Endodermal cell (in vitro differentiated cells): Measurements from ENCODE around the gene STXBP6. TPM values are rescaled to one million over a fixed set of nuclear protein-coding genes. Genes with fewer than 3 reads are reported as not detected.

Experiments
- DNase-seq: peaks from one replicate; pipeline ENCODE4 v3.0.0-alpha.2; 2017
- H3K27ac ChIP-seq: 2 replicates; pipeline ENCODE4 v1.5.1; 2013; ENCODE audit warnings: mild to moderate bottlenecking, low read depth, low read length, moderate library complexity
- H3K27me3 ChIP-seq: 2 replicates; pipeline ENCODE4 v1.6.1; 2013; ENCODE audit warnings: mild to moderate bottlenecking, low read length, moderate library complexity; ENCODE audit not compliant: insufficient read depth, control insufficient read depth, poor library complexity, severe bottlenecking
- H3K36me3 ChIP-seq: 2 replicates; pipeline ENCODE4 v1.7.0; 2013; ENCODE audit warnings: mild to moderate bottlenecking, low read length, moderate library complexity; ENCODE audit not compliant: control insufficient read depth, insufficient read depth
- H3K4me1 ChIP-seq: one replicate; pipeline ENCODE4 v1.7.0; 2013; ENCODE audit warnings: low read length; ENCODE audit not compliant: control insufficient read depth, insufficient read depth
- H3K4me3 ChIP-seq: 2 replicates; pipeline ENCODE4 v1.5.1; 2013; ENCODE audit warnings: mild to moderate bottlenecking, low read length, moderate library complexity
- H3K9ac ChIP-seq: 2 replicates; pipeline ENCODE4 v1.6.1; 2013; ENCODE audit warnings: mild to moderate bottlenecking, low read length, moderate library complexity; ENCODE audit not compliant: poor library complexity, severe bottlenecking; ENCODE audit errors: extremely low read depth
- H3K9me3 ChIP-seq: 2 replicates; pipeline ENCODE4 v1.6.1; 2013; ENCODE audit warnings: mild to moderate bottlenecking, low read length, moderate library complexity; ENCODE audit not compliant: control insufficient read depth
- H3K27ac Mint-ChIP-seq: 2 replicates; pipeline ENCODE4 v1.8.0; 2020; ENCODE audit warnings: mixed read lengths
- H3K27me3 Mint-ChIP-seq: 2 replicates; pipeline ENCODE4 v1.8.0; 2021; ENCODE audit warnings: mild to moderate bottlenecking, mixed read lengths; ENCODE audit not compliant: insufficient read depth
- H3K36me3 Mint-ChIP-seq: 2 replicates; pipeline ENCODE4 v1.8.0; 2020; ENCODE audit warnings: low read depth, mixed read lengths
- H3K4me1 Mint-ChIP-seq: 2 replicates; pipeline ENCODE4 v1.8.0; 2020; ENCODE audit warnings: mixed read lengths
- H3K4me3 Mint-ChIP-seq: 2 replicates; pipeline ENCODE4 v1.8.0; 2020; ENCODE audit warnings: mild to moderate bottlenecking, moderate library complexity, mixed read lengths
- H3K9me3 Mint-ChIP-seq: 2 replicates; pipeline ENCODE4 v1.8.0; 2020; ENCODE audit warnings: mild to moderate bottlenecking, mixed read lengths
- WGBS, 2 experiments: methylation state at CpG; one replicate each; pipeline versions ENCODE4 v1.1.5 to v1.1.7; 2013; ENCODE audit warnings: missing lambda C conversion rate in 2 of 2, mixed read lengths in 1 of 2; ENCODE audit not compliant: insufficient coverage in 1 of 2, insufficient read length in 1 of 2; 5-methylcytosine and 5-hydroxymethylcytosine counted together
- total RNA-seq, 2 donors: library from RNA; stranded (reverse); fragmentation: NEBNext Ultra II Directional in 1 of 2; extraction: Animal tissue kit (Norgen Biotek cat#: 25700) in 1 of 2; gene quantifications; 2 replicates in 1 of 2; 3 replicates in 1 of 2; pipeline ENCODE4 v1.2.1, GENCODE V29; 2021
- TF ChIP-seq, protein P1 (sequence below): fragments of 200-600 bp; sonication (generic); conservative IDR thresholded peaks from 2 replicates; pipeline ENCODE4 v1.5.0; 2021; ENCODE audit warnings: antibody characterized with exemption, mild to moderate bottlenecking

The STXBP6 gene
- total RNA-seq, 2 donors from 2014 or later: 0.64 to 1.5 TPM

DNA sequence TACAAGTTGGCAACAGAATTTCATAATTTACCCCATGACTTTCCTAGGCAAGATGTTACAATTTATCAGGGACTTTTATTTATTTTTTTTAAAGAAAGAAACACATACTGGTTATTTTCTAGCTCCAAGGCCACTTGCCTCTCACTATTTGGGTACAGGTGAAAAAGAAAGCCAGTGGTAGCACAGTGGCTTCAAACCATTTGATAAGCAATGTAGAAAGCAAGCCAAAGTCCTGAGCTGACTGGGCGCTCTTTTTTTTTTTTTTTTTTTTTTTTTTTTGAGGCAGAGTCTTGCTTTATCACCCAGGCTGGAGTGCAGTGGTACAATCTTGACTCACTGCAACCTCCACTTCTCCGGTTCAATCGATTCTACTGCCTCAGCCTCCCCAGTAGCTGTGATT lies 73.3 kb downstream of the STXBP6 start:
- H3K27me3 ChIP-seq: no peaks in the 10 kb centered on the region
- no peaks in the 10 kb centered on the region for H3K9me3 Mint-ChIP-seq
- no peaks in the 10 kb centered on the region for H3K9me3 ChIP-seq
- H3K9ac ChIP-seq: no peak overlapping the region
- no peaks in the 10 kb centered on the region for H3K36me3 ChIP-seq
- TF ChIP-seq, protein P1, sequence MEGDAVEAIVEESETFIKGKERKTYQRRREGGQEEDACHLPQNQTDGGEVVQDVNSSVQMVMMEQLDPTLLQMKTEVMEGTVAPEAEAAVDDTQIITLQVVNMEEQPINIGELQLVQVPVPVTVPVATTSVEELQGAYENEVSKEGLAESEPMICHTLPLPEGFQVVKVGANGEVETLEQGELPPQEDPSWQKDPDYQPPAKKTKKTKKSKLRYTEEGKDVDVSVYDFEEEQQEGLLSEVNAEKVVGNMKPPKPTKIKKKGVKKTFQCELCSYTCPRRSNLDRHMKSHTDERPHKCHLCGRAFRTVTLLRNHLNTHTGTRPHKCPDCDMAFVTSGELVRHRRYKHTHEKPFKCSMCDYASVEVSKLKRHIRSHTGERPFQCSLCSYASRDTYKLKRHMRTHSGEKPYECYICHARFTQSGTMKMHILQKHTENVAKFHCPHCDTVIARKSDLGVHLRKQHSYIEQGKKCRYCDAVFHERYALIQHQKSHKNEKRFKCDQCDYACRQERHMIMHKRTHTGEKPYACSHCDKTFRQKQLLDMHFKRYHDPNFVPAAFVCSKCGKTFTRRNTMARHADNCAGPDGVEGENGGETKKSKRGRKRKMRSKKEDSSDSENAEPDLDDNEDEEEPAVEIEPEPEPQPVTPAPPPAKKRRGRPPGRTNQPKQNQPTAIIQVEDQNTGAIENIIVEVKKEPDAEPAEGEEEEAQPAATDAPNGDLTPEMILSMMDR: no peak
- H3K27ac ChIP-seq: no peak overlapping the region
- no peaks in the 10 kb centered on the region for H3K4me1 Mint-ChIP-seq
- WGBS, 2 experiments: 95 to 100% methylated on average over 1 to 3 of the region's 3 CpGs
- no peak for DNase-seq
- no peak overlapping the region for H3K27ac Mint-ChIP-seq
- H3K4me1 ChIP-seq: peaks cover 3% of the 10 kb centered on the region
- no peaks in the 10 kb centered on the region for H3K36me3 Mint-ChIP-seq
- H3K4me3 ChIP-seq: no peak overlapping the region
- no peaks in the 10 kb centered on the region for H3K27me3 Mint-ChIP-seq
- H3K4me3 Mint-ChIP-seq: no peak overlapping the region

DNA sequence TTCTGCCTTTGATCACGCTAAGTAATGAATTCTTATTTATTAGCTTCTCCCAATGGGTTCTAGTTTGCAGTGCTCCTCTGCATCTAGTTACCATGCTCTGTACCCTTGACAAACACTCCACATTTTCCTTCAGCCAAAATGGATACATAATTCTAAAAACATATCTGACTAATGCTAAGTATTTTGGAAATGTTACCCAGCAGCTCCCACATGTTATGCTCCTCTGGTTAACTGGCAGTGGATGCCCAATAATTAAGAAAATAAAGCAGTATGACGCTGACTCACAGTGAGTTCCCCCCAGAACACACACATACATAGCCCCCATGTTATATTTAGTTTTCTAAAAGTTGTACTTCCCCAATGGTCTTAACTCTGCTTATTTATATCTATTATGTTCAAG lies 74.6 kb downstream of the STXBP6 start:
- no peaks in the 10 kb centered on the region for H3K27me3 Mint-ChIP-seq
- H3K9me3 ChIP-seq: no peaks in the 10 kb centered on the region
- no peak overlapping the region for H3K27ac ChIP-seq
- H3K27me3 ChIP-seq: no peaks in the 10 kb centered on the region
- no peak overlapping the region for H3K4me3 ChIP-seq
- no peak for DNase-seq
- TF ChIP-seq, protein P1: no peak
- no peaks in the 10 kb centered on the region for H3K36me3 Mint-ChIP-seq
- no peaks in the 10 kb centered on the region for H3K9me3 Mint-ChIP-seq
- WGBS, 2 experiments: 89 to 100% methylated on average over 1 to 2 of the region's 2 CpGs
- H3K4me1 ChIP-seq: peaks cover 3% of the 10 kb centered on the region
- no peak overlapping the region for H3K9ac ChIP-seq
- H3K27ac Mint-ChIP-seq: no peak overlapping the region
- no peak overlapping the region for H3K4me3 Mint-ChIP-seq
- H3K36me3 ChIP-seq: no peaks in the 10 kb centered on the region
- no peaks in the 10 kb centered on the region for H3K4me1 Mint-ChIP-seq

DNA sequence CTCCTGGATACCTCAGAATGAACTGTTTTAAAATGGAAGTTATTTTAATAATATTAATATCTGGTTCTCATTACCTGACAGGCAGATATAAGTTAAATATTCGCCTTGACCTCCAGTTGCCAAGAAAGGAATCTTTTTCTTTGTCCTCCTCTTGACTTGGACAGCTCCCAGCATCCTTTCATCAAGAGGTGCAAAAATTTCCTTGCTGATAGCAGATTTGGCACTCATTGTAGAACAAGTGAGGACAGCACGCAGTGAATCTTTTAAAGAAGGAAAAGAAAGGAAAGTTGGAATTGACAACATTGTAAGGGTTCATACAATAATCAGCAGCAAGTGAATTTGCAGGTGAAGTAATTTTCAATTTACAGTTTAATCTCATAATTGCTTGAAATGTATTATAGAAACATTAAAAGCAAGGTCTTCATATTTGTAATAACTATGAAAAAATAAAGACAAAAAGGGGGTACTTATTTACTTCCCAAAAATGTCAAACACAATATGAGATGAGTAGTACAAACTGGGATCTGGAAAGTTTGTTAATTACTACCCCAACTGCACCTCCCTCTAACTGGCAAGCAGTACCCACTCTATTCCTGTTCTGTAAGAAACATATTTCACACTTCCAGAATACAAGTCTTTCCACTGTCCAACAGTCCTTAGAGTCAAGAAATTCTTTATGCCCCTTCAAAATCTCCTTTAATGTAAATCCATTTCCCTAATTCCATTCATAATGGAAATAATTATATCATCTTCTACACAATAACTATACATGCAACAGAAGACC lies 75.2 kb downstream of the STXBP6 start:
- H3K36me3 Mint-ChIP-seq: no peaks in the 10 kb centered on the region
- Histone ChIP-seq H3K36me3 (no peaks in the 10 kb centered on the region), H3K9me3 (no peaks in the 10 kb centered on the region), H3K27ac (no peak overlapping the region), H3K27me3 (no peaks in the 10 kb centered on the region), H3K4me3 (no peak overlapping the region), H3K9ac (no peak overlapping the region), H3K4me1 (peaks cover 3% of the 10 kb centered on the region)
- H3K27ac Mint-ChIP-seq: no peak overlapping the region
- WGBS, 2 experiments: 86 to 93% methylated on average over 2 of the region's 2 CpGs
- H3K4me1 Mint-ChIP-seq: no peaks in the 10 kb centered on the region
- H3K4me3 Mint-ChIP-seq: no peak overlapping the region
- TF ChIP-seq, protein P1: no peak
- H3K27me3 Mint-ChIP-seq: no peaks in the 10 kb centered on the region
- DNase-seq: no peak
- H3K9me3 Mint-ChIP-seq: no peaks in the 10 kb centered on the region
